A673 (cell line): ENCODE results near the gene PRDM1. TPM values are rescaled to one million over a fixed set of nuclear protein-coding genes. Genes with fewer than 3 reads are reported as not detected.

Experiments
- BruUV-seq: library from RNA; stranded (reverse); fragments of 400-500 nt; replicated peaks from 2 replicates; lab custom pipeline; 2021; lab: Mats Ljungman, UMichigan
- CTCF ChIA-PET: fragments of 300-600 bp; sonication (Branson Sonifier 250); formaldehyde crosslinking; loops from one replicate; lab custom pipeline; 2022; ENCODE audit warnings: antibody characterized with exemption; lab: Charles Lee
- POLR2A ChIA-PET: fragments of 300-600 bp; sonication (Branson Sonifier 250); formaldehyde crosslinking; loops from one replicate; lab custom pipeline; 2022; ENCODE audit warnings: antibody characterized with exemption; ENCODE audit not compliant: low non-redundant PET; lab: Charles Lee
- DNase-seq: peaks from one replicate; pipeline ENCODE4 v3.0.0-alpha.2; 2015; ENCODE audit warnings: low spot score
- H3K27ac ChIP-seq: fragments of 200-600 bp; sonication (generic); 2 replicates; pipeline ENCODE4 v1.5.1; 2016; ENCODE audit warnings: mixed run types, low read depth, mild to moderate bottlenecking, mixed read lengths, antibody characterized with exemption, low read length; ENCODE audit not compliant: poor library complexity, severe bottlenecking
- H3K27me3 ChIP-seq: fragments of 200-600 bp; sonication (generic); replicated peaks from 2 replicates; pipeline ENCODE4 v1.6.1; 2017; ENCODE audit warnings: mixed run types, low read depth, mild to moderate bottlenecking, mixed read lengths, antibody characterized with exemption, low read length; ENCODE audit not compliant: insufficient read depth, poor library complexity
- H3K36me3 ChIP-seq: fragments of 200-600 bp; sonication (generic); 2 replicates; pipeline ENCODE4 v1.6.1; 2016; ENCODE audit warnings: mixed run types, mild to moderate bottlenecking, mixed read lengths, antibody characterized with exemption, low read length; ENCODE audit not compliant: insufficient read depth, poor library complexity, severe bottlenecking
- H3K4me1 ChIP-seq: fragments of 200-600 bp; sonication (generic); 2 replicates; pipeline ENCODE4 v1.6.1; 2017; ENCODE audit warnings: mixed run types, mild to moderate bottlenecking, mixed read lengths, antibody characterized with exemption, low read length; ENCODE audit not compliant: insufficient read depth, poor library complexity, severe bottlenecking
- H3K4me3 ChIP-seq: fragments of 200-600 bp; sonication (generic); 2 replicates; pipeline ENCODE4 v1.5.1; 2016; ENCODE audit warnings: low read depth, mixed run types, mild to moderate bottlenecking, mixed read lengths, low read length; ENCODE audit not compliant: poor library complexity, severe bottlenecking
- H3K9me3 ChIP-seq: fragments of 200-600 bp; sonication (generic); 2 replicates; pipeline ENCODE4 v1.6.1; 2016; ENCODE audit warnings: mixed run types, low read depth, mild to moderate bottlenecking, mixed read lengths, antibody characterized with exemption, low read length; ENCODE audit not compliant: poor library complexity, severe bottlenecking
- EZH2 ChIP-seq: fragments of 200-600 bp; sonication (generic); IDR thresholded peaks from 2 replicates; pipeline ENCODE4 v1.6.1; 2017; ENCODE audit warnings: borderline replicate concordance, low read depth, mild to moderate bottlenecking, mixed read lengths, antibody characterized with exemption, low read length; ENCODE audit not compliant: poor library complexity, severe bottlenecking
- intact Hi-C: fragments of 100-400 bp; cut with micrococcal nuclease; formaldehyde crosslinking; loops from one replicate; pipeline ENCODE4 v1.10.0; 2022; ENCODE audit not compliant: unreplicated experiment
- total RNA-seq: library from RNA; stranded (reverse); gene quantifications from 2 replicates; pipeline ENCODE4 v1.2.3, GENCODE V29; 2021
- TF ChIP-seq, protein P1 (sequence below): fragments of 300-800, 200-600 bp; sonication (generic); conservative IDR thresholded peaks from 2 replicates; pipeline ENCODE4 v1.5.1; 2017; ENCODE audit warnings: low read depth, mild to moderate bottlenecking, antibody characterized with exemption, low read length, moderate library complexity, mixed read lengths

The PRDM1 gene
- total RNA-seq, 1 experiment from 2014 or later = not detected

DNA sequence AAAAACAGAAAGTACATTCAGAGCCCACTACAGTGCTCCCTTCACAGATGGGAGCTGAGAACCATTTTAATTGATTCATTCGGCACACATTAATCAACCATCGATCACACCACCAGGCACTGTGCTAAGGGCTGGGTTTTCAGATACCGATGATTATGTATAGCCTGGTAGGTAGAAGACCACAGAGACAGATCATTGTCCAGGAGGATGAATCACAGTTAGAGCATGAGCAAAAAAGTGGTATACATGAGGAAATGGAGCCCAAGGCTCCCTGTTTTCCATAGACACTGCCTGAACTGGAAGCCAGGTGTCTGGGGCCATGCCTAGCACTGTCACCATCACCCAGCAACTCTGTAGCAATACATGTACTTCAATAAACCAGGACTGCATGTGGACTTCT, 9.0 kb upstream of the PRDM1 start:
- BruUV-seq = no TSS peak
- Histone ChIP-seq H3K9me3 (no peaks in the 10 kb centered on the region), H3K27me3 (peaks cover 8% of the 10 kb centered on the region), H3K4me3 (no peak overlapping the region), H3K36me3 (no peaks in the 10 kb centered on the region), H3K4me1 (no peaks in the 10 kb centered on the region), H3K27ac (no peak overlapping the region)
- DNase-seq = no peak
- intact Hi-C loops = no loop called here
- POLR2A ChIA-PET = no interaction called here
- TF ChIP-seq, protein P1, sequence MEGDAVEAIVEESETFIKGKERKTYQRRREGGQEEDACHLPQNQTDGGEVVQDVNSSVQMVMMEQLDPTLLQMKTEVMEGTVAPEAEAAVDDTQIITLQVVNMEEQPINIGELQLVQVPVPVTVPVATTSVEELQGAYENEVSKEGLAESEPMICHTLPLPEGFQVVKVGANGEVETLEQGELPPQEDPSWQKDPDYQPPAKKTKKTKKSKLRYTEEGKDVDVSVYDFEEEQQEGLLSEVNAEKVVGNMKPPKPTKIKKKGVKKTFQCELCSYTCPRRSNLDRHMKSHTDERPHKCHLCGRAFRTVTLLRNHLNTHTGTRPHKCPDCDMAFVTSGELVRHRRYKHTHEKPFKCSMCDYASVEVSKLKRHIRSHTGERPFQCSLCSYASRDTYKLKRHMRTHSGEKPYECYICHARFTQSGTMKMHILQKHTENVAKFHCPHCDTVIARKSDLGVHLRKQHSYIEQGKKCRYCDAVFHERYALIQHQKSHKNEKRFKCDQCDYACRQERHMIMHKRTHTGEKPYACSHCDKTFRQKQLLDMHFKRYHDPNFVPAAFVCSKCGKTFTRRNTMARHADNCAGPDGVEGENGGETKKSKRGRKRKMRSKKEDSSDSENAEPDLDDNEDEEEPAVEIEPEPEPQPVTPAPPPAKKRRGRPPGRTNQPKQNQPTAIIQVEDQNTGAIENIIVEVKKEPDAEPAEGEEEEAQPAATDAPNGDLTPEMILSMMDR = no peak
- TF ChIP-seq EZH2 = no peak
- CTCF ChIA-PET = no interaction called here

DNA sequence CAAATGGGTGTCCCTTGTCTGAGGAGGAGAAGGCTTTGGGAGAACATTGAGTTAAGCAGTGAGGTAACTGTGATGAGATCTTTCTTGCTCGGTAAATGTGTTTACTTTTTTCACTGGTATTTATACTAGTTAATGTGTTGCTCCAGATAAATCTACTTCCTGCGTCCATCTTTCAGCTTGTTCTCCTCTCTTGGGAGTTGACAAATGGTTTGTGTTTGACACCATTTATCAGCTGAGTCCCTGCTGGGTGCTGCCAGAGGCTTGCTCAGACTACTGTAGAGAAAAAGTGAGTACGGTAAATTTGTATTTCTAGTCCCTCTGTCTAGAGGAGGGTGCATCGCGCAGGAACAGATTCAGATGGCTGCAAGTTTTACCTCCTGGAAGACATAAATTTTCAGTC, 8.3 kb upstream of the PRDM1 start:
- Histone ChIP-seq H3K4me3 (no peak overlapping the region), H3K36me3 (no peaks in the 10 kb centered on the region), H3K9me3 (no peaks in the 10 kb centered on the region), H3K27ac (no peak overlapping the region), H3K27me3 (peaks cover 8% of the 10 kb centered on the region), H3K4me1 (no peaks in the 10 kb centered on the region)
- no peak for TF ChIP-seq EZH2
- TF ChIP-seq, protein P1 = no peak
- no peak for DNase-seq
- CTCF ChIA-PET = no interaction called here
- intact Hi-C loops = no loop called here
- no TSS peak for BruUV-seq
- POLR2A ChIA-PET = no interaction called here

DNA sequence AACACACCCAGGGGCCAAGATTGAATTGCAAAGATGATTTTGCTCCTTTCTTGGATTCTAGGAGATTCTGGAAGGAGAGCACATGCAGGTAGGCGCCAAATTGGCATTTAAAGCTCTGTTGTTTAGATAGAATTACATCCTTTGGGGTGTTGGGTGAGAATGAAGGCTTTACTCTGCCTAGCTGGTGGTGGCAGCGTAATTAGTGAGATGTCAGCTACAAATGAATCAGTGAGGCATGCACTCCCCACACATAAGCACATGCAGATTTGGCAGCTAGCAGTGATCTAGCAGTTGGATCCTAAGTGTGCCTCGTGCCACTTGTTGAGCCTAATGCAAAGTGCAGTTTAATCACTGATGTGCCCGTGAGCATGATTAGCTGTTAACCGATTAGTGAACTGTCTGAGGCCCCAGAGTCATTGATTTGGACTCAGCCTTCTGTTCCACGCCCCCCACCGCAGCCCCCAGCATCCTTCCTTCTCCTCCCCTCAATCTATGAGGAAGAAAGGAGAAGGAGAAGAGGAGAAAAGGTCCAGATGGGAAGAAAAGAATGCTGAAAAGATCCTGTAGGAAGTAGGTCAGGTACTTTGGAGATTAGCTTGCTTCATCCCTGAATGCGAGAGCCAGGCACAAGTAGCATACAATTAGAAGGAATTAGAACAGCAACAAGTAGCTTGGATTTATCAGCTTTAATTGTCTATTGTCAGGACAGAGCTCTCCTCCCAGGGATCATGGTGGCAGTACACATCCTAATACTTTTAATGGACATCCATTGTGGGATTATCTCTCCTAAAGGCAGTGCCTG, 6.0 kb upstream of the PRDM1 start:
- no peak for DNase-seq
- H3K36me3 ChIP-seq = no peaks in the 10 kb centered on the region
- no TSS peak for BruUV-seq
- H3K27me3 ChIP-seq = peaks cover 8% of the 10 kb centered on the region
- no peaks in the 10 kb centered on the region for H3K9me3 ChIP-seq
- TF ChIP-seq, protein P1 = no peak
- TF ChIP-seq EZH2 = no peak
- ChIA-PET POLR2A (no interaction called here), CTCF (no interaction called here)
- intact Hi-C loops = loop anchor here (5.0 to 10.0 kb wide), 2 partner anchors 225 to 348 kb away; no protein-coding TSS in a partner anchor
- no peak overlapping the region for H3K27ac ChIP-seq
- H3K4me3 ChIP-seq = no peak overlapping the region
- H3K4me1 ChIP-seq = peaks cover 8% of the 10 kb centered on the region
